Choroid plexus epithelial cell (primary cell): Measurements from ENCODE around the gene CLEC18C.
"Not testable (repeated sequence)": the region's sequence is repeated elsewhere in the genome, so short reads cannot be mapped to it uniquely, and the experiment has no call there.

ENCODE experiments used
- DNase-seq: peaks from one replicate; pipeline ENCODE4 v3.0.0-alpha.2; 2010; ENCODE audit warnings: low read depth
- H3K4me3 ChIP-seq: 2 replicates; pipeline ENCODE4 v1.5.1; 2011; ENCODE audit warnings: low read depth, mild to moderate bottlenecking, control low read depth, low read length, moderate library complexity
- TF ChIP-seq, protein P1 (sequence below): conservative IDR thresholded peaks from 2 replicates; pipeline ENCODE4 v1.5.1; 2011; ENCODE audit warnings: low read depth, mild to moderate bottlenecking, control low read depth, inconsistent platforms, low read length, moderate library complexity

Gene CLEC18C

GRCh38 chr16:70173212-70173837 lies at the start of gene CLEC18C:
Gene CLEC18C (plus strand): TSS chr16:70173787. CDS start chr16:70174279, 492 bp downstream.
- not testable (repeated sequence) for H3K4me3 ChIP-seq, DNase-seq

DNA sequence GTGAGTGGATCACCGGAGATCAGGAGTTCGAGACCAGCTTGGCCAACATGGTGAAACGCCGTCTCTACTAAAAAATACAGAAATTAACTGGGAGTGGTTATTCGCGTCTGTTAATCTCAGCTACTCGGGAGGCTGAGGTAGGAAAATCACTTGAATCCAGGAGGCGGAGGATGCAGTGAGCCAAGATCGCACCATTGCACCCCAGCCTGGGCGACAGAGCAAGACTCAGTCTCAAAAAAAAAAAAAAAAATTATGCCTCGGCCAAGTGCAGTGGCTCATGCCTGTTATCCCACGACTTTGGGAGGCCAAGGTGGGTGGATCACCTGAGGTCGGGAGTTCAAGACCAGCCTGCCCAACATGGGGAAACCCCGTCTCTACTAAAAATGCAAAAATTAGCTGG lies 49.8 kb upstream of the CLEC18C start:
- not testable (repeated sequence) for H3K4me3 ChIP-seq, DNase-seq

DNA sequence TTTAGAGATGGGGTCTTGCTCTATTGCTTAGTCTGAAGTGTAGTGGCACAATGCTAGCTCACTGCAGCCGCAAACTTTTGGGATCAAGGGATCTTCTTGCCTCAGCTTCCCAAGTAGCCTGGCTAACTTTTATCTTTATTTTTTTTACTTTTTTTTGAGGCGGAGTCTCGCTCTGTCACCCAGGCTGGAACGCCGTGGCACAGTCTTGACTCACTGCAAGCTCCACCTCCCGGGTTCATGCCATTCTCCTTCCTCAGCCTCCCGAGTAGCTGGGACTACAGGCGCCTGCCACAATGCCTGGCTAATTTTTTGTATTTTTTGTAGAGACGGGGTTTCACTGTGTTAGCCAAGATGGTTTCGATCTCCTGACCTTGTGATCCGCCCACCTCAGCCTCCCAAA lies 47.4 kb upstream of the CLEC18C start:
- DNase-seq, H3K4me3 ChIP-seq: not testable (repeated sequence)

GRCh38 chr16:70127706-70128105 lies 45.9 kb upstream of the CLEC18C start:
- not testable (repeated sequence) for DNase-seq

GRCh38 chr16:70128844-70129243 lies 44.7 kb upstream of the CLEC18C start:
- not testable (repeated sequence) for H3K4me3 ChIP-seq, DNase-seq

More at GRCh38 chr16:70127706-70128105, 45.9 kb upstream of the CLEC18C start:
- H3K4me3 ChIP-seq = not testable (repeated sequence)

- not testable (repeated sequence) for DNase-seq, H3K4me3 ChIP-seq
Measured at GRCh38 chr16:70135796-70136195, 37.8 kb upstream of the CLEC18C start.

DNA sequence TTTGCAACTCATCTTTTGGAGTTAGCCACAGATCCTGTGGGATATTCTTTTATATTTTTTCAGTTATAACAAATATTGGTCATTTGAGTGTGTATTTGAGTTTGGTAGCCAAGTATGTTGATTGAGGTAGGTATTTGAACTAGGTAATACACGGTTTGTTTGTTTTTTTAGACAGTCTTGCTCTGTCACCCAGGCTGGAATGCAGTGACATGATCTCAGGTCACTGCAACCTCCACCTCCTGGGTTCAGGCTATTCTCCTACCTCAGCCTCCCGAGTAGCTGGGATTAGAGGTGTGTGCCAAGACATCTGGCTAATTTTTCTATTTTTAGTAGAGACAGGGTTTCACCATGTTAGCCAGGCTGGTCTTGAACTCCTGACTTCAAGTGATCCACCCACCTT lies 37.0 kb upstream of the CLEC18C start:
- not testable (repeated sequence) for H3K4me3 ChIP-seq, DNase-seq

GRCh38 chr16:70142739-70143138 lies 30.8 kb upstream of the CLEC18C start:
- not testable (repeated sequence) for H3K4me3 ChIP-seq, DNase-seq

GRCh38 chr16:70143231-70143895 lies 30.2 kb upstream of the CLEC18C start:
- not testable (repeated sequence) for H3K4me3 ChIP-seq, DNase-seq

DNA sequence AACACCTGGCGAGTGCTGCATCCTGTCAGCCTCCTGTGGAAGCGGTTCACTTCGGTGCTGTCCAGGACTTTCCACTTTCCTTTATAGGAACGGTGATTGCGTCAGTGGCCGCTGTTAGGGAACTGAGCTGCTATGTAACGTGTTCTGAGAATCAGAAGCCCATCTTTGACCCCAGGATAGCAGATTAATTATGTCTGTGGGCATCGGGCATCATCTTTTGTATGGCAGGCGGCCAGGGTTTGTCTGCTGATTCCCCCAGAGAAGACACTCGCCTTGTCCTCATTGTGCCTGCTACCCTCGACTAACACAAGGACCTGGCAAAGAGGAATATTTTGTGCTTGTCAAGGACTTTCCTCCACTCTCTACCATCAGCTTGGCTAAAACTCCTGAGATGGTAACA lies 25.7 kb upstream of the CLEC18C start:
- not testable (repeated sequence) for DNase-seq, H3K4me3 ChIP-seq

DNA sequence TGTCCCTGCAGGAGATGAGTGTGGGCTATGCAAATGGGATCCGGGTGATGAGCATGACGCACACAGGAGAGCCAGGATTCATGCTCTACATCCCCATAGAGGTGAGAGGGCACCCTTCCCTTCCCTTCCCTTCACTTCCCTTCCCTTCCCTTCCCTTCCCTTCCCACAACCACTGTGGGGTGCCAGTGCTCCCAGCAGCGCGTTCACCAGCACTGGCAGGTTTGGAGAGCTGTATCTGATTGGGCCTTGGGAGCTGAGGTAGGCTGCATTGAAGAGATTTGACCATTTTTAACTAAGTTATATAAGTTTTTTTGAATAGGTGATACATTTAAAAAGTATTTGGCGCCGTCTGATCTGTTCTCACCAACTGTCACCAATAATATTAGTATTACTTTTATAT lies 25.1 kb upstream of the CLEC18C start:
- not testable (repeated sequence) for DNase-seq, H3K4me3 ChIP-seq

GRCh38 chr16:70149296-70149695 lies 24.3 kb upstream of the CLEC18C start:
- not testable (repeated sequence) for H3K4me3 ChIP-seq, DNase-seq

DNA sequence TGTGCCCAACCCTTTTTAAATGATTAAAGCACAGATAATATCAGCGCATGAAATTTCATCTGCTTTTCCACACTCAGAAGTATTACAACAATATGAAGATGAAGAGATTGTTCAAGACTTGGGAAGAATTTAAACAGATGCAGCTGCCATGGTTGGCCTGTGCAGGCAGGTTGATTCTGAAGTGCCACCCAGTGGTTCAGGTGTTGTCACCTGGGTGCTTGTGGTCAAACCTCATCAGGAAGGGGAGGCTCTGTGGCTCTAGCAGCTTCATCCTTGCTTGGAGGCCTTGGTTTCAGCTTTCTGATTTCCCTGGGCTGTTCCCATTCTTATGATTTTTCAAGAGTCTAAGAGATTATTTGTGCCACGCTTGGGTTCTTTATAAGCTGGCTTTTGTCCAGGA lies 22.2 kb upstream of the CLEC18C start:
- DNase-seq = no peak
- H3K4me3 ChIP-seq = no peak overlapping the region
- TF ChIP-seq, protein P1, sequence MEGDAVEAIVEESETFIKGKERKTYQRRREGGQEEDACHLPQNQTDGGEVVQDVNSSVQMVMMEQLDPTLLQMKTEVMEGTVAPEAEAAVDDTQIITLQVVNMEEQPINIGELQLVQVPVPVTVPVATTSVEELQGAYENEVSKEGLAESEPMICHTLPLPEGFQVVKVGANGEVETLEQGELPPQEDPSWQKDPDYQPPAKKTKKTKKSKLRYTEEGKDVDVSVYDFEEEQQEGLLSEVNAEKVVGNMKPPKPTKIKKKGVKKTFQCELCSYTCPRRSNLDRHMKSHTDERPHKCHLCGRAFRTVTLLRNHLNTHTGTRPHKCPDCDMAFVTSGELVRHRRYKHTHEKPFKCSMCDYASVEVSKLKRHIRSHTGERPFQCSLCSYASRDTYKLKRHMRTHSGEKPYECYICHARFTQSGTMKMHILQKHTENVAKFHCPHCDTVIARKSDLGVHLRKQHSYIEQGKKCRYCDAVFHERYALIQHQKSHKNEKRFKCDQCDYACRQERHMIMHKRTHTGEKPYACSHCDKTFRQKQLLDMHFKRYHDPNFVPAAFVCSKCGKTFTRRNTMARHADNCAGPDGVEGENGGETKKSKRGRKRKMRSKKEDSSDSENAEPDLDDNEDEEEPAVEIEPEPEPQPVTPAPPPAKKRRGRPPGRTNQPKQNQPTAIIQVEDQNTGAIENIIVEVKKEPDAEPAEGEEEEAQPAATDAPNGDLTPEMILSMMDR = no peak

- H3K4me3 ChIP-seq = no peak overlapping the region
- TF ChIP-seq, protein P1 = no peak
- DNase-seq = no peak
Measured at GRCh38 chr16:70151941-70152509, 21.6 kb upstream of the CLEC18C start.
